ENCODE data around the gene PDIA5. TPM values are rescaled to one million over a fixed set of nuclear protein-coding genes. Genes with fewer than 3 reads are reported as not detected.

The PDIA5 gene
- total and polyA plus RNA-seq, 3 donors from 2014 or later: 49.6 to 76.8 (median 76.0) TPM

GRCh38 chr3:123080864-123081562 is 14.2 kb downstream of the PDIA5 start:
- H3K27me3 ChIP-seq: no peaks in the 10 kb centered on the region
- H3K9me3 ChIP-seq: no peaks in the 10 kb centered on the region
- no peak for TF ChIP-seq POLR2A (IDR thresholded peaks at IDR 0.05)
- no peak for TF ChIP-seq CTCF (IDR thresholded peaks at IDR 0.05)
- H3K4me3 ChIP-seq: no peak overlapping the region
- H3K27ac ChIP-seq: peak overlapping the region; percentile 71 to 78
- intact Hi-C loops (cut with DNase I; ENCODE audit: low total_unique reads): no loop called here
- H3K36me3 ChIP-seq (ENCODE audit: low read depth, missing control alignments): no peaks in the 10 kb centered on the region
- H3K4me1 ChIP-seq: peaks cover 88% of the 10 kb centered on the region
- WGBS, 2 donors: 26 to 42% methylated on average over 7 of the region's 7 CpGs
- DNase-seq: no peak

GRCh38 chr3:123081718-123082369 is 15.0 kb downstream of the PDIA5 start:
- Histone ChIP-seq H3K27ac (peak overlapping the region; percentile 71 to 78), H3K9me3 (no peaks in the 10 kb centered on the region), H3K36me3 (ENCODE audit: low read depth, missing control alignments) (no peaks in the 10 kb centered on the region), H3K4me1 (peaks cover 81% of the 10 kb centered on the region), H3K27me3 (no peaks in the 10 kb centered on the region), H3K4me3 (no peak overlapping the region)
- intact Hi-C loops (cut with DNase I; ENCODE audit: low total_unique reads): no loop called here
- peak; percentile 60 for DNase-seq
- TF ChIP-seq POLR2A (IDR thresholded peaks at IDR 0.05) (no peak), CTCF (IDR thresholded peaks at IDR 0.05) (no peak)
- WGBS, 2 donors: 36 to 48% methylated on average over 7 to 8 of the region's 8 CpGs

GRCh38 chr3:123082370-123083065 is 15.7 kb downstream of the PDIA5 start:
- intact Hi-C loops (cut with DNase I; ENCODE audit: low total_unique reads): no loop called here
- Histone ChIP-seq H3K27ac (peak overlapping the region; percentile 71 to 78), H3K36me3 (ENCODE audit: low read depth, missing control alignments) (no peaks in the 10 kb centered on the region), H3K4me1 (peaks cover 74% of the 10 kb centered on the region), H3K27me3 (no peaks in the 10 kb centered on the region), H3K4me3 (no peak overlapping the region), H3K9me3 (no peaks in the 10 kb centered on the region)
- 56 to 58% methylated on average over 9 to 10 of the region's 10 CpGs for WGBS, 2 donors
- TF ChIP-seq POLR2A (IDR thresholded peaks at IDR 0.05): no peak
- TF ChIP-seq CTCF (IDR thresholded peaks at IDR 0.05): no peak
- DNase-seq: no peak

- 27 to 33% methylated on average over 8 of the region's 8 CpGs for WGBS, 2 donors
- intact Hi-C loops (cut with DNase I; ENCODE audit: low total_unique reads): no loop called here
- Histone ChIP-seq H3K4me1 (peaks cover 69% of the 10 kb centered on the region), H3K27ac (peak overlapping the region in 1 of 2 donors; percentile 78), H3K9me3 (no peaks in the 10 kb centered on the region), H3K36me3 (ENCODE audit: low read depth, missing control alignments) (no peaks in the 10 kb centered on the region), H3K4me3 (no peak overlapping the region), H3K27me3 (no peaks in the 10 kb centered on the region)
- peak; percentile 67 for DNase-seq
- TF ChIP-seq CTCF (IDR thresholded peaks at IDR 0.05) (no peak), POLR2A (IDR thresholded peaks at IDR 0.05) (no peak)
Measured at GRCh38 chr3:123083383-123084124, 16.7 kb downstream of the PDIA5 start.

All from testis (tissue), 3 donors.